HG03066 (cell line): ENCODE results near the gene SKAP2.

Source experiments
- ATAC-seq: cut with Tn5 transposase; IDR thresholded peaks from one replicate; pipeline ENCODE4 v1.9.1; 2021; ENCODE audit warnings: low read depth; ENCODE audit not compliant: unreplicated experiment

The SKAP2 gene

DNA sequence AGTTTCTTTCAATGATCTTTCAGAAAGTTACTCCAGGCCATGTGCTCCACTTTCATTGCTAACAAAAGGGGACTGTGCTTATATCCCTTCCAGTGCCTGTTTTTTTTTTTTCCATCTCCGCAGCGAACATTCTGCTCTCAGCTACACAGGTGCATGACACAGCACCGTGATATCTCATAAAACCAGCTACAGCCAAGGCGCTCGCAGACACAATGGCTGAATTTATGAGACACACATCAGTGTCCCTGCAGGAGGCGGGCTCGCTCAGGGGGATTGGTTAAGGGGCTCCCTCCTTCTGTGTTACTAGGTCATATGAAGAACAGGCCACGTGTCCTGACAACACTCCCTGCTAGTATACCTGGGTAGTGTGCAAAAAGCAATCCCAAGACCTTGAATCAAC, 245.5 kb downstream of the SKAP2 start:
- no peak for ATAC-seq

DNA sequence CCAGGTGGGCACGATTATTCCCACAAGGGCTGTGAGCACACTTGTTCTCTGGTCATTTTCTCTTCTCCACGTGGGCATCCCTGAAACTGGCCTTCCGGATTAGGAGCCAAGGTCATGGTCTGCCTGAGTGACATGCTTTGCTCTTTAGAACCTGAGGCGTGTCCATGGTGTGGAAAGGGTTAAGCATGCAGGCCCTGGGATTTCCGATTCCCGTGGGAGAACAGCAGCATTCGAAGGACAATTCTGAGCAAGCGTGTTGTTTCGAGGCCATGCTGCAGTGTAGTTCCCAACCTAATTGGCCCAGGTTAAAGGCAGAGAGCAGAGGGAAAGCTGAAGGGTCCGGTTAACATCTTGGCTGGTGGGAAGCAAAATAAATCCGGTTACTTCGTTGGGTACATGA, 245.9 kb downstream of the SKAP2 start:
- no peak for ATAC-seq
